CD14-positive monocyte (primary cell): Measurements from ENCODE around the gene LRRC42. TPM values are rescaled to one million over a fixed set of nuclear protein-coding genes. Genes with fewer than 3 reads are reported as not detected.

Experiments used
- DNase-seq, 3 donors: peaks; one replicate each; pipeline ENCODE4 v3.0.0-alpha.2; 2011 to 2022
- H2AFZ ChIP-seq: 2 replicates; pipeline ENCODE4 v1.6.0; 2012; ENCODE audit warnings: mild to moderate bottlenecking, low read depth, low read length, inconsistent platforms; ENCODE audit not compliant: insufficient read depth, poor library complexity, severe bottlenecking
- H3K27ac ChIP-seq, 2 donors: 1 replicate in 1 of 2; 2 replicates in 1 of 2; pipeline ENCODE4 v1.5.1; 2012 to 2013; ENCODE audit warnings: low read length in 2 of 2, control low read depth in 1 of 2, inconsistent platforms in 1 of 2, low read depth in 1 of 2, mild to moderate bottlenecking in 1 of 2
- H3K27me3 ChIP-seq, 2 donors: one replicate each; pipeline versions ENCODE4 v1.6.0 to v1.6.1; 2011 to 2013; ENCODE audit warnings: low read length in 2 of 2; ENCODE audit not compliant: control insufficient read depth in 2 of 2, insufficient read depth in 2 of 2
- H3K36me3 ChIP-seq, 2 donors: replicated peaks in 1 of 2; 1 replicate in 1 of 2; 2 replicates in 1 of 2; pipeline versions ENCODE4 v1.5.1 to v1.6.1; 2012 to 2013; ENCODE audit warnings: low read length in 2 of 2, control low read depth in 1 of 2, inconsistent platforms in 1 of 2, mild to moderate bottlenecking in 1 of 2; ENCODE audit not compliant: insufficient read depth in 2 of 2, control insufficient read depth in 1 of 2
- H3K4me1 ChIP-seq, 2 donors: 1 replicate in 1 of 2; 2 replicates in 1 of 2; pipeline versions ENCODE4 v1.5.1 to v1.6.1; 2012 to 2013; ENCODE audit warnings: low read length in 2 of 2, control low read depth in 1 of 2, inconsistent platforms in 1 of 2, mild to moderate bottlenecking in 1 of 2, moderate library complexity in 1 of 2; ENCODE audit not compliant: insufficient read depth in 2 of 2, control insufficient read depth in 1 of 2
- H3K4me2 ChIP-seq: replicated peaks from 2 replicates; pipeline ENCODE3; 2012; ENCODE audit warnings: low read length, moderate library complexity, mild to moderate bottlenecking; ENCODE audit not compliant: poor library complexity, severe bottlenecking; ENCODE audit errors: extremely low read depth
- H3K4me3 ChIP-seq, 3 experiments: fragments of 200-600 bp in 1 of 3; sonication (generic) in 1 of 3; replicated peaks in 1 of 3; 1 replicate in 2 of 3; 2 replicates in 1 of 3; pipeline ENCODE4 v1.5.1; 2011 to 2013; ENCODE audit warnings: low read length in 3 of 3, mild to moderate bottlenecking in 3 of 3, control low read depth in 2 of 3, low read depth in 2 of 3, inconsistent platforms in 1 of 3, moderate library complexity in 1 of 3
- H3K79me2 ChIP-seq: 2 replicates; pipeline ENCODE4 v1.6.0; 2012; ENCODE audit warnings: mild to moderate bottlenecking, control low read depth, inconsistent platforms, low read length, moderate library complexity; ENCODE audit not compliant: insufficient read depth
- H3K9ac ChIP-seq: 2 replicates; pipeline ENCODE4 v1.6.0; 2017; ENCODE audit warnings: low read length, mild to moderate bottlenecking; ENCODE audit not compliant: insufficient read depth, poor library complexity, severe bottlenecking
- H3K9me3 ChIP-seq, 2 donors: replicated peaks in 1 of 2; 1 replicate in 1 of 2; 2 replicates in 1 of 2; pipeline versions ENCODE4 v1.5.1 to v1.6.1; 2012 to 2013; ENCODE audit warnings: low read length in 2 of 2, control low read depth in 1 of 2; ENCODE audit not compliant: control insufficient read depth in 1 of 2, insufficient read depth in 1 of 2
- H4K20me1 ChIP-seq: 2 replicates; pipeline ENCODE4 v1.6.0; 2012; ENCODE audit warnings: mild to moderate bottlenecking, low read length, control low read depth, moderate library complexity; ENCODE audit not compliant: insufficient read depth
- H3K27ac Mint-ChIP-seq, 7 donors: one replicate each; pipeline ENCODE4 v1.8.0; 2020; ENCODE audit warnings: mild to moderate bottlenecking in 7 of 7, mixed read lengths in 7 of 7, moderate library complexity in 6 of 7, inconsistent platforms in 2 of 7
- H3K27me3 Mint-ChIP-seq, 3 donors: one replicate each; pipeline ENCODE4 v1.8.0; 2021 to 2022; ENCODE audit warnings: low read depth in 3 of 3, mild to moderate bottlenecking in 3 of 3, mixed read lengths in 3 of 3, moderate library complexity in 3 of 3, inconsistent platforms in 1 of 3
- H3K36me3 Mint-ChIP-seq, 2 donors: one replicate each; pipeline ENCODE4 v1.8.0; 2020; ENCODE audit warnings: mixed read lengths in 2 of 2, inconsistent platforms in 1 of 2, mild to moderate bottlenecking in 1 of 2
- H3K4me1 Mint-ChIP-seq: one replicate; pipeline ENCODE4 v1.8.0; 2020; ENCODE audit warnings: mild to moderate bottlenecking, mixed read lengths
- H3K4me3 Mint-ChIP-seq, 2 donors: one replicate each; pipeline ENCODE4 v1.8.0; 2020; ENCODE audit warnings: mild to moderate bottlenecking in 2 of 2, mixed read lengths in 2 of 2, moderate library complexity in 1 of 2
- H3K9me3 Mint-ChIP-seq, 7 donors: one replicate each; pipeline ENCODE4 v1.8.0; 2020 to 2022; ENCODE audit warnings: mixed read lengths in 7 of 7, mild to moderate bottlenecking in 6 of 7, moderate library complexity in 6 of 7, inconsistent platforms in 2 of 7
- CTCF ChIP-seq: fragments of 200-600 bp; IDR thresholded peaks from one replicate; pipeline ENCODE4 v1.8.0; 2022; ENCODE audit warnings: antibody characterized with exemption, mild to moderate bottlenecking
- WGBS: methylation state at CpG from one replicate; pipeline ENCODE4 v1.1.5; 2013; ENCODE audit warnings: missing lambda C conversion rate; ENCODE audit not compliant: insufficient coverage; 5-methylcytosine and 5-hydroxymethylcytosine counted together
- intact Hi-C, 2 donors: fragments of 100-400 bp; cut with micrococcal nuclease; formaldehyde crosslinking; loops; one replicate each; pipeline versions ENCODE4 v1.15.0 to v1.15.1; 2023
- polyA plus RNA-seq, 3 donors: library from polyadenylated mRNA; depleted of rRNA in 1 of 3; unstranded in 2 of 3; stranded (reverse) in 1 of 3; fragments of 300-500 nt in 2 of 3; fragments of >200 nt in 1 of 3; fragmentation: Illumina TruSeq in 2 of 3; gene quantifications; 1 replicate in 2 of 3; 2 replicates in 1 of 3; pipeline ENCODE4 v1.2.3, GENCODE V29; 2012 to 2021

The LRRC42 gene
- polyA plus RNA-seq, 3 donors: 5.6 to 7.3 (median 7.3) TPM

GRCh38 chr1:53956308-53957168 lies 10.4 kb downstream of the LRRC42 start:
- 100% methylated on average over 1 of the region's 3 CpGs for WGBS
- Histone ChIP-seq H3K27me3 (no peaks in the 10 kb centered on the region), H2AFZ (peak overlapping the region; percentile 20), H3K79me2 (no peaks in the 10 kb centered on the region), H3K27ac (peak overlapping the region in 1 of 2 donors; percentile 72), H3K9ac (no peak overlapping the region), H3K36me3 (peaks cover 20 to 35% of the 10 kb centered on the region in 2 donors), H3K9me3 (no peaks in the 10 kb centered on the region), H3K4me3 (no peak overlapping the region), H3K4me2 (no peak overlapping the region), H3K4me1 (peaks cover 7 to 15% of the 10 kb centered on the region in 2 donors), H4K20me1 (no peaks in the 10 kb centered on the region)
- H3K27ac Mint-ChIP-seq: peak overlapping the region in 3 of 7 donors; percentile 65 to 74 (median 73)
- peak in 1 of 3 donors; percentile 13 for DNase-seq
- H3K4me1 Mint-ChIP-seq: peaks cover 11% of the 10 kb centered on the region
- peaks cover 0 to 2% (median 0%) of the 10 kb centered on the region in 7 donors for H3K9me3 Mint-ChIP-seq
- peaks cover 31 to 47% of the 10 kb centered on the region in 2 donors for H3K36me3 Mint-ChIP-seq
- H3K27me3 Mint-ChIP-seq: no peaks in the 10 kb centered on the region
- no peak overlapping the region for H3K4me3 Mint-ChIP-seq
- intact Hi-C loops: no loop called here
- no peak for TF ChIP-seq CTCF

- no peaks in the 10 kb centered on the region for H3K9me3 ChIP-seq
- peak overlapping the region; percentile 20 for H2AFZ ChIP-seq
- Mint-ChIP-seq H3K27me3 (no peaks in the 10 kb centered on the region), H3K4me1 (peaks cover 11% of the 10 kb centered on the region), H3K9me3 (peaks cover 0 to 2% (median 0%) of the 10 kb centered on the region in 7 donors), H3K36me3 (peaks cover 30 to 42% of the 10 kb centered on the region in 2 donors), H3K4me3 (no peak overlapping the region), H3K27ac (peak overlapping the region in 5 of 7 donors; percentile 10 to 74 (median 70))
- H3K79me2 ChIP-seq: no peaks in the 10 kb centered on the region
- peaks cover 7 to 15% of the 10 kb centered on the region in 2 donors for H3K4me1 ChIP-seq
- no peak overlapping the region for H3K9ac ChIP-seq
- H3K36me3 ChIP-seq: peaks cover 15 to 35% of the 10 kb centered on the region in 2 donors
- no peak overlapping the region for H3K4me2 ChIP-seq
- intact Hi-C loops: no loop called here
- TF ChIP-seq CTCF: no peak
- peak overlapping the region in 1 of 2 donors; percentile 72 for H3K27ac ChIP-seq
- no peak overlapping the region for H3K4me3 ChIP-seq
- no peak for DNase-seq
- no peaks in the 10 kb centered on the region for H4K20me1 ChIP-seq
- WGBS: 88% methylated on average over 1 of the region's 3 CpGs
- H3K27me3 ChIP-seq: no peaks in the 10 kb centered on the region
These were observed 11.2 kb downstream of the LRRC42 start for GRCh38 chr1:53957194-53957818.
